ENCODE data around the gene RAPGEF4. TPM values are rescaled to one million over a fixed set of nuclear protein-coding genes. Genes with fewer than 3 reads are reported as not detected.

Gene RAPGEF4
- polyA plus RNA-seq, 3 donors: not detected

GRCh38 chr2:172889768-172890430 lies 154.3 kb downstream of the RAPGEF4 start:
- H3K27ac Mint-ChIP-seq: no peak overlapping the region
- intact Hi-C loops (cut with micrococcal nuclease): no loop called here
- H3K79me2 ChIP-seq (ENCODE audit: insufficient read depth, low read length): no peaks in the 10 kb centered on the region
- no peak overlapping the region for H3K4me3 Mint-ChIP-seq
- no peak overlapping the region for H3K9ac ChIP-seq (ENCODE audit: insufficient read depth, low read length, poor library complexity, severe bottlenecking)
- H3K9me3 ChIP-seq (replicated peaks in 1 of 2; ENCODE audit: control insufficient read depth in 1 of 2, insufficient read depth in 1 of 2, low read length in 2 of 2): no peaks in the 10 kb centered on the region
- no peak overlapping the region for H2AFZ ChIP-seq (ENCODE audit: insufficient read depth, low read depth, low read length, poor library complexity, severe bottlenecking)
- no peaks in the 10 kb centered on the region for H3K36me3 ChIP-seq (replicated peaks in 1 of 2; ENCODE audit: control insufficient read depth in 1 of 2, insufficient read depth in 2 of 2, low read length in 2 of 2)
- TF ChIP-seq CTCF (IDR thresholded peaks at IDR 0.05): no peak
- H3K4me3 ChIP-seq (replicated peaks in 1 of 3; ENCODE audit: low read depth in 2 of 3, low read length in 3 of 3): no peak overlapping the region
- H3K4me2 ChIP-seq (replicated peaks; ENCODE audit: extremely low read depth, low read length, poor library complexity, severe bottlenecking): no peak overlapping the region
- peaks cover 15 to 36% (median 16%) of the 10 kb centered on the region in 3 donors for H3K27me3 Mint-ChIP-seq (ENCODE audit: low read depth in 3 of 3)
- H3K36me3 Mint-ChIP-seq: no peaks in the 10 kb centered on the region
- no peaks in the 10 kb centered on the region for H4K20me1 ChIP-seq (ENCODE audit: insufficient read depth, low read length)
- DNase-seq: no peak
- no peaks in the 10 kb centered on the region for H3K9me3 Mint-ChIP-seq
- H3K4me1 ChIP-seq (ENCODE audit: control insufficient read depth in 1 of 2, insufficient read depth in 2 of 2, low read length in 2 of 2): no peaks in the 10 kb centered on the region
- H3K27me3 ChIP-seq (ENCODE audit: control insufficient read depth in 2 of 2, insufficient read depth in 2 of 2, low read length in 2 of 2): peaks cover 2 to 6% of the 10 kb centered on the region in 2 donors
- H3K4me1 Mint-ChIP-seq: no peaks in the 10 kb centered on the region
- 17% methylated on average over 5 of the region's 7 CpGs for WGBS (ENCODE audit: insufficient coverage)
- H3K27ac ChIP-seq (ENCODE audit: low read depth in 1 of 2, low read length in 2 of 2): no peak overlapping the region

- no peak overlapping the region for H3K27ac Mint-ChIP-seq
- H3K4me3 Mint-ChIP-seq: peak overlapping the region in 1 of 2 donors; percentile 13
- 95% methylated on average over 7 of the region's 10 CpGs for WGBS (ENCODE audit: insufficient coverage)
- Histone ChIP-seq H3K79me2 (ENCODE audit: insufficient read depth, low read length) (no peaks in the 10 kb centered on the region), H3K27me3 (ENCODE audit: control insufficient read depth in 2 of 2, insufficient read depth in 2 of 2, low read length in 2 of 2) (peaks cover 4 to 15% of the 10 kb centered on the region in 2 donors), H2AFZ (ENCODE audit: insufficient read depth, low read depth, low read length, poor library complexity, severe bottlenecking) (no peak overlapping the region), H3K4me3 (replicated peaks in 1 of 3; ENCODE audit: low read depth in 2 of 3, low read length in 3 of 3) (no peak overlapping the region), H3K36me3 (replicated peaks in 1 of 2; ENCODE audit: control insufficient read depth in 1 of 2, insufficient read depth in 2 of 2, low read length in 2 of 2) (no peaks in the 10 kb centered on the region), H4K20me1 (ENCODE audit: insufficient read depth, low read length) (no peaks in the 10 kb centered on the region), H3K4me2 (replicated peaks; ENCODE audit: extremely low read depth, low read length, poor library complexity, severe bottlenecking) (no peak overlapping the region), H3K9ac (ENCODE audit: insufficient read depth, low read length, poor library complexity, severe bottlenecking) (no peak overlapping the region), H3K27ac (ENCODE audit: low read depth in 1 of 2, low read length in 2 of 2) (no peak overlapping the region), H3K4me1 (ENCODE audit: control insufficient read depth in 1 of 2, insufficient read depth in 2 of 2, low read length in 2 of 2) (no peaks in the 10 kb centered on the region), H3K9me3 (replicated peaks in 1 of 2; ENCODE audit: control insufficient read depth in 1 of 2, insufficient read depth in 1 of 2, low read length in 2 of 2) (no peaks in the 10 kb centered on the region)
- TF ChIP-seq CTCF (IDR thresholded peaks at IDR 0.05): no peak
- H3K9me3 Mint-ChIP-seq: no peaks in the 10 kb centered on the region
- DNase-seq: no peak
- no peaks in the 10 kb centered on the region for H3K36me3 Mint-ChIP-seq
- intact Hi-C loops (cut with micrococcal nuclease): no loop called here
- H3K4me1 Mint-ChIP-seq: no peaks in the 10 kb centered on the region
- H3K27me3 Mint-ChIP-seq (ENCODE audit: low read depth in 3 of 3): peaks cover 14 to 42% (median 15%) of the 10 kb centered on the region in 3 donors
These were observed 157.5 kb downstream of the RAPGEF4 start for GRCh38 chr2:172893111-172893510.
